HG02642 (cell line): ENCODE measurements around the gene SMG6.
"Not testable (repeated sequence)": the region's sequence is repeated elsewhere in the genome, so short reads cannot be mapped to it uniquely, and the experiment has no call there.

Experiments used
- ATAC-seq: cut with Tn5 transposase; IDR thresholded peaks from one replicate; pipeline ENCODE4 v1.9.1; 2021; ENCODE audit warnings: mild to moderate bottlenecking; ENCODE audit not compliant: unreplicated experiment, poor library complexity

Gene SMG6

DNA sequence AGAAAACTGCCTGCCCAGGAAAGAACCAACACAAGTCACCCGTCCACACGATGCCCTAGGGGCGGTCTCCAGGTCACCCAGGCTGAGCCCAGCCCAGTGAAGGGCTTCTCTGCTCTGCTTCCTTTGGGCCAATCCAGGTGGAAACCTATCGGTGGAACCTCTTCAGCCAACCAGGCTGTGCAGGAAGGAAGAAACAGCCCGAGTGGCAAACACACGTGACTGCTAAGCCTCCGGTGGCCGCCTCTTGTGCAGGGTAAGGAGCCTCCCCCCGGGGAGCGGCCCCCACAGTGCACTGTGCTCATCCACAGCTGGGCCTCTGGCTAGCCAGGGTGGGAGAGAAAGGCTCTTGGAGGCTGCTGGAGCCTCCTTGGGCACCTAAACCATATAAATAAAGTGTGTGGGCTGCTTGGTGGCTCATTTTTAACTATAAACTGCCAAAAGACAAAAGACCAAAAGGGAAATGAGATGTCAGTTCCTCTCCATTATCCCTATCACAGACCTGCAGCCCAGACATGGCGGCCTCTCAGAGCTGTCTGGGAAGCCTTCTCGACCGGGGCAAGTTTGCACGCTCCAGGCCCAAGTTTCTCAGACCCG, 280.8 kb downstream of the SMG6 start:
- no peak for ATAC-seq

DNA sequence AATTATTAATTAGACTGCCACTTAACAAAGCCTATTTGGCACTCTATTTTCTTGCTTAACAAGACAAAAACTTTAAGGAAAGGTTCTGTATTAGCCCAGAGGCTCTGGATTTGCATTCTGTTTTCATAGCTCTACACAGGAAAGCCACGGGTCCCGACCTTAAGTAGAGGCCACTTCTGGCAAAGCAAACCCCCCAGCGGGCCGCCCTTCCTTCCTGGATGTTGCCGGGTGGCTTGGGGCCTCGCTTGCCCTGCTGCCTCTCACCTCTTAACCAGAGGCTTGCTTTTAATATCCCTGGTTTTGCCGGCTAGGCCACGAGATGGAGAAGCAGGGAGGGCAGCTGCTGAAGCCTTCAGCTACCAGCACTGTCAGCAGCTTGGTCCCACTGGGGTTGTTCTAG, 282.9 kb downstream of the SMG6 start:
- ATAC-seq = no peak

DNA sequence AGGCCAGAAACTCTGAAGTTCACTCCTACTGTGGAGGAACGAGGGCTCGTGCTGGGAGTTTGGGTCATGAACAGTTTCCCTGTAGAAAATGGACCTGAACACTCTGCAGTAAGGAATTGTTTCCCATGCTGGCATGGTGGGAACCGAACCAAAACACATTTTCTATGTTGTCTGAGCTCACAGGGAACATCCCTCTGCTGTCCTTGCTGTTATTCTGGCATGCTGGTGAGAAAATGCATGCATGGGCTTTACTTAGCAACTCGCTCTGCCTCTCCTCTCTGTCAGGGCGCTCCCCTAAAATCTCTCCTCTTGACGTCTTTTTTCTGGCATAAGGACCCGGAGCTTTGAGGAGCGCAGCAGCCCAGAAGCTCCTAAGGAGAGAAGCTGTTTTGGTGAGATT, 283.9 kb downstream of the SMG6 start:
- ATAC-seq = no peak

DNA sequence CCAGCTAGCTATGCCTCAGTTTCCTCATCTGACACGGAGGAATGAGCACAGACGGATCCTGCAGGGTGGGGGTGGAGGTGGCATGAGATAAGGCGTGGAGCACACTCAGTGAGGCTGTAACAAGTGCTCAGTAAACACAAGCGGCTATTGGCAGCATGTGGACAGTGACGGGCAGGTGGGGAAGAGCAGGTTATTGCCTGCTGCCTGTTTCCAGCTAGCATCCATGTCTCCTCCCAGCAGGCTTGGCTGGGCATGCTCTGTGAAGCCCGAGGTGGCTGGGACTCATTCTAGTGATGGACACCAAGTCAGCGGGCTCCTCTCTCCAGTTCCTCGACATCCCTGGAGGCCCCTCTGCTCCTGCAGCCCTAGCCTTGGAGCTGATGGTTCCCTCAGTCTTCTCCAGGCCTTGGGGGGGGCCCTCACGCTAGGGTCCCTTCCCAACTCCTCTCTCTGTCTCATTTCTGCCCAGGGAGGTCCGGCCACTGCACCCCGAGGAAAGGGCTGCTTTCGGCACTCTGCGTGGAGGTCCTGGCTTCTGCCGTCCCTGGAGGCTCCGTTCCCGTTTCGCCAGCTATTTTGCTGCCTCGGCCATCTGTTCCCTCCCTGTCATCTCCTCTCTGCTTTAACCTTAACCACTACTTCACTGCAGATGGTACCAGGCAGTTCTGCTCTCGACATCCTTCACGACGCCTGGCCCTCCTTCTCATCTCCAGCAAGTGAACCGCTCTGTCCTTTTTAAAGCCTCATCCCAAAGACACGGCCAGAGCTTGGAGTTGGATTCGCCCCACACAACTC, 284.7 kb downstream of the SMG6 start:
- ATAC-seq = no peak

DNA sequence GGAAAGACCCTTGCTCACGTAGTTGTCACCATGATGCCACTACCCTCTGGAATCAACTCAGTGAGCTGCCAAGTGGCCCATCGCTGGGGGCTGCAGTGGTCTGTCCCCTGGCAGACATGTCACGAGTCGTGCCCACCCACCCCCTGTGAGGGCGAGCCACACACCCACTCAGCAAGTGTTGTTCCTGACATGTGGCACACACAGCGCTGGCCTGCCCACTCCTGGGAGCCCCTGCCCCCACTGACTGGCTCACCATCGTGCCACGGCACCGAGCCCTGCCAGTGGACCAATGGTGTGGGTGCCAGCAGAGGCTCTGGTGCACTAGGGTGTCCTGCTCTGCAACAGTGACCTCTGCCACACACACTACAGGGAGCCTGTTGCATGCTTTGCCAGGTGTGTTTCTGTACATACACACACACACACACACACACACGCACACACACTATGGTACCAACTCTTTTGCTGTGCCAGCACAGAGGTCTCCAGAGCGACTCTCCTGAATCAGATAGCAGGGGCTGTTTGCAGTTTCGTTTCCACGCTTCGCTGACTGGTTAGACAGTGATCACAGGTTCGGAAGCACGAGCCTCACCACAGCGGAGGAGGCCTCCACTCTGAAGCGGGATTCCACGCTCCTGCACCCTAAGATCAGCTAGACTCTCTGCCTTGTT, 286.2 kb downstream of the SMG6 start:
- ATAC-seq = no peak

DNA sequence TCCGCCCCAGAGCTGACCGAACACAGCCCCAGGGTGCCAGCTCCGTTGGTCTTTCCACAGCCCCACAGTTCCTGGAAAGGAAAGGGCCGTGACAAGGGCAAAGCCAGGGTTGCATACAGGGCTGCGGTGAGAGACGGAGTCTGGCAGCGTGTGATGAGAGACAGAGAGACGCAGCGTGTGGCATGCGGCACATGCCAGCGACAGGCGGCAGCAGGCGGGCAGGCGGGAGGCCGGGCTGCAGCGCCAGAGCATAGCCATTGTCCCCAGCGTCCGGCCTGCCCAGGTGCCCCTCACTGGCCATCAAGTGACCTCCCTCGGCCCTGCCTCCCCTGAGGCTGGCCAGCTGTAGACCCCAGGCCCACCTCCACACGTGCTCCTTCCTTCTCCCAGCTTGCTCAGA, 287.1 kb downstream of the SMG6 start:
- ATAC-seq = no peak

DNA sequence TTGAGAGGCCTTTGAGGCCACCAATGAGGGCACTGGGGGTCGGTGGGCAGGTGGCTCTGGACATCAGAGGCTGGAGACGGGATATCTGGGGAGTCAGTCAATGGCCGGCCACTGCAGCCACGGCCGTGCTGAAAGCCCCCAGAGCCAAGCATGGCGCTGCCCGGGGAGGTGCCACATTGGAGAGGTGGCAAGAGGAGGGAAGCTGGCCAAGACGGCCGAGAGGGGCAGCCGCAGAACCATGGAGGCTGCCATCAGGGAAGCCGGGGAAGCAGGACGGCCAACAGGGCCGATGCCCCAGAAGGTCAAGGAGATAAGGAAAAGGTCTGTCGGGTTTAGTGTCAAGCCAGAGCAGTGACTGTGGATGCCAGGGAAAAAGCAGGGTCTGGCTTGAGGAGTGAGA, 288.3 kb downstream of the SMG6 start:
- ATAC-seq = no peak

DNA sequence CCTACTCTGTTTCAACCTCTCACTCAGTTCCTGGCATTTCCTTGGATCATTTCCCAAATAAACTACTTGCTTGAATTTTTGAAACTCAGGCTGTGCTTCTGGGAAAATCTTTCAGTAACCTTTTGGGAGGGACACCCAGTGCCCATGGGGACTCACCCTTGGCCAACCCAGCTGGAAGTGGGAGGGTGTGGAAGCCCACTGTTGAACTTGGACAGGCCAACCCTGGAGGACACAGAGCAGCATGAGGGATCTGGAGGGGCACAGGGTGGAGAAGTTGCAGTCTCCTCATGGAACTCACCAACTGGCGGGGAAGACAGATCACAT, 289.6 kb downstream of the SMG6 start:
- ATAC-seq = no peak

DNA sequence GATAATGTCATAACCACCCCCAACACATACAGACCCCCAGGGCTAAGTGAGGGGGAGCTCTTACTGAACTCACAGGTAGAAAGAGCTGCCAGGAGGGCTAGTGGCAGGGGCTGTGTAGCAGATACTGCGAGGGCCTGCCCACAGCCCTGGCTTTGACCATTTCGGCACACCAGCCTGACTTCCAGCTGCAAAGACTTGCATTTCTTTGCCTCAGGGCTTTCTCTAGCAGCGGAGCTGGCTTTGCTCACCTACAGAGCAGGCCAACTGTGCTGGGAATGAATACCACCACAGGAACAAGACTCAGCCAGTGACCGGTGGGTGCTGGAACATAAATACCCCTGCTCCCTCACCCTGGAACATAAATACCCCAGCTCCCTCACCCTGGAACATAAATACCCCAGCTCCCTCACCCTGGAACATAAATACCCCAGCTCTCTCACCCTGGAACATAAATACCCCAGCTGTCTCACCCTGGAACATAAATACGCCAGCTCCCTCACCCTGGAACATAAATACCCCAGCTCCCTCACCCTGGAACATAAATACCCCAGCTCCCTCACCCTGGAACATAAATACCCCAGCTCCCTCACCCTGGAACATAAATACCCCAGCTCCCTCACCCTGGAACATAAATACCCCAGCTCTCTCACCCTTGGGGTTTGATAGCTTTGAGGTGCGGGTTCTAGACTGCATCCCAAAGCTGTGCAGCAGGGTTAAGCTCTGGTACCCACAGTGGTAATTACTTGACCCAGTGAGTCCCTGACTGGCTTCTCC, 290.2 kb downstream of the SMG6 start:
- not testable (repeated sequence) for ATAC-seq

DNA sequence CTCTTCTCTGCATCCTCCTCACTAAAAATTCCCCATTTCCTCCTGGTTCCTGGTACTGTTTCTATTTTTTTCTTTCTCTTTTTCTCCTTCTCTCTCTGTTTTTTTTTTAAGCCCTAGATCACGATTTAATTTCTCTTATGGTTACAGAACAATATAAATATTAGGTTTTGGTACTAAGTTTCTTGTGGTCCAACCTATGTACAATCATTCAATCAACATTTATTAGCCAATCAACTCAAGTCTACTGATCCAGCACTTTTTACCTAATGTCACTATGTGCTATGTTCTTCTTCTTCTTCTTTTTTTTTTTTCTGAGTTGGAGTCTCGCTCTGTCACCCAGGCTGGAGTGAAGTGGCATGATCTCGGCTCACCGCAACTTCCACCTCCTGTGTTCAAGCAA, 291.1 kb downstream of the SMG6 start:
- no peak for ATAC-seq

DNA sequence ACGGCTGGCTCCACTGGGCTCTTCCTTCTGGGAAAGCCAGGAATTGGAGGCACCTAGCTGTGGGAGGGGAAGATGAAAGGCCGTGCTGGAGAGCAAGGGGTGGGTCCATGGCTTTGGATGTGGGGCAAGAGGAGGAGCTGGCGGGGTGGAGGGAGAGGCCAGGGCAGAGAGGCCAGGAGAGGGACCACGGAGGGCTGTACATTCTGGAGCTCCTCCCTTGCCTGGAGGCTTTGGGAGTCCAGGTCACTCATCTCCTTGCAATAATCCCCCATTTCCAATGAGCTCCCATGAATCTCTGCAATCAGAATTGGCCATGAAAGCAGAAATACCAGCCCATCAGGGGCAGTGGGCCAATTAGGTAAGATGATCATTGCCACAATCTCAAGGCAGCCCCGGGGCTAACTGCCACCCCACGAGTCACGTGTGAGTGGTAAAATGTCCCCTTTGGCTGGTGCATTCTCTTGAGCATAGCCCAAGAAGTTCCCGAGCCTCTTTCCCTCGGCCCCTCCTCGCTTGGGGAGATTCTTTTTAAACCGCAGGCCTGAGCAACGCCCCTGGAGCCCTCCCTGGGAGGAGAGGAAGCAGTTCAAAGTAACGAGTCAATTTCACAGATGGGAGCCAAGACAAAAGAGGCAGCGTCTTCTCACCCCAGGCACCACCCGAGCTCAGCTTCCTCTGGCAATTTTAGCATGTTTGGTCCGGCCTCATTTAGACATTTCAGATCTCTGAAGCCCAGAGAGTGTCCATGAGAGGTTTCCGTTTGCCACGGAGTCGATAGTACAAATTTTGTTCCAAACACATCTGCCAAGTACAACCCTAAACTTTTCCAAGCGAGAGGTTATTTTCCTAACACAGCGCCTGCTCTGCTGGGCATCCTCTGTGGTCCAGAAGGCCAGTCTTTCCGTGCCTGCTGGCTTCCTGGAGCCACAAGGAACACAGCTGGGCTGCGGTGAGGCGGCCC, 291.9 kb downstream of the SMG6 start:
- ATAC-seq = no peak
